ENCODE measurements around the gene IMMP2L. TPM values are rescaled to one million over a fixed set of nuclear protein-coding genes. Genes with fewer than 3 reads are reported as not detected.

IMMP2L gene
- total and polyA plus RNA-seq, 4 donors, result 7.3 to 21.1 (median 12.4) TPM

- TF ChIP-seq, protein P1, sequence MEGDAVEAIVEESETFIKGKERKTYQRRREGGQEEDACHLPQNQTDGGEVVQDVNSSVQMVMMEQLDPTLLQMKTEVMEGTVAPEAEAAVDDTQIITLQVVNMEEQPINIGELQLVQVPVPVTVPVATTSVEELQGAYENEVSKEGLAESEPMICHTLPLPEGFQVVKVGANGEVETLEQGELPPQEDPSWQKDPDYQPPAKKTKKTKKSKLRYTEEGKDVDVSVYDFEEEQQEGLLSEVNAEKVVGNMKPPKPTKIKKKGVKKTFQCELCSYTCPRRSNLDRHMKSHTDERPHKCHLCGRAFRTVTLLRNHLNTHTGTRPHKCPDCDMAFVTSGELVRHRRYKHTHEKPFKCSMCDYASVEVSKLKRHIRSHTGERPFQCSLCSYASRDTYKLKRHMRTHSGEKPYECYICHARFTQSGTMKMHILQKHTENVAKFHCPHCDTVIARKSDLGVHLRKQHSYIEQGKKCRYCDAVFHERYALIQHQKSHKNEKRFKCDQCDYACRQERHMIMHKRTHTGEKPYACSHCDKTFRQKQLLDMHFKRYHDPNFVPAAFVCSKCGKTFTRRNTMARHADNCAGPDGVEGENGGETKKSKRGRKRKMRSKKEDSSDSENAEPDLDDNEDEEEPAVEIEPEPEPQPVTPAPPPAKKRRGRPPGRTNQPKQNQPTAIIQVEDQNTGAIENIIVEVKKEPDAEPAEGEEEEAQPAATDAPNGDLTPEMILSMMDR (IDR thresholded peaks at IDR 0.05; ENCODE audit: low read depth, low read length, missing input control), result no peak
These were observed 33.5 kb upstream of the IMMP2L start (continued) for GRCh38 chr7:111595780-111596179.

GRCh38 chr7:111594602-111595001, 32.3 kb upstream of the IMMP2L start:
- no peaks in the 10 kb centered on the region for H3K9me3 ChIP-seq (ENCODE audit: control insufficient read depth in 4 of 4, low read length in 3 of 4)
- 65% methylated on average over 2 of the region's 2 CpGs for WGBS
- DNase-seq (ENCODE audit: low spot score), result no peak
- no peaks in the 10 kb centered on the region for H3K36me3 ChIP-seq (ENCODE audit: control insufficient read depth in 4 of 4, insufficient read depth in 3 of 4, low read depth in 1 of 4, low read length in 3 of 4)
- TF ChIP-seq FOXA1 (IDR thresholded peaks at IDR 0.05), result no peak
- no peak for TF ChIP-seq HNF4G (IDR thresholded peaks at IDR 0.05)
- TF ChIP-seq, protein P1 (IDR thresholded peaks at IDR 0.05; ENCODE audit: low read depth, low read length, missing input control), result no peak
- no peak for TF ChIP-seq MAX (IDR thresholded peaks at IDR 0.05)
- no peak for TF ChIP-seq GABPA (IDR thresholded peaks at IDR 0.05 in 1 of 2, conservative IDR thresholded peaks at IDR 0.05 in 1 of 2)
- no peak for TF ChIP-seq NR2F2 (IDR thresholded peaks at IDR 0.05)
- TF ChIP-seq, protein P2, sequence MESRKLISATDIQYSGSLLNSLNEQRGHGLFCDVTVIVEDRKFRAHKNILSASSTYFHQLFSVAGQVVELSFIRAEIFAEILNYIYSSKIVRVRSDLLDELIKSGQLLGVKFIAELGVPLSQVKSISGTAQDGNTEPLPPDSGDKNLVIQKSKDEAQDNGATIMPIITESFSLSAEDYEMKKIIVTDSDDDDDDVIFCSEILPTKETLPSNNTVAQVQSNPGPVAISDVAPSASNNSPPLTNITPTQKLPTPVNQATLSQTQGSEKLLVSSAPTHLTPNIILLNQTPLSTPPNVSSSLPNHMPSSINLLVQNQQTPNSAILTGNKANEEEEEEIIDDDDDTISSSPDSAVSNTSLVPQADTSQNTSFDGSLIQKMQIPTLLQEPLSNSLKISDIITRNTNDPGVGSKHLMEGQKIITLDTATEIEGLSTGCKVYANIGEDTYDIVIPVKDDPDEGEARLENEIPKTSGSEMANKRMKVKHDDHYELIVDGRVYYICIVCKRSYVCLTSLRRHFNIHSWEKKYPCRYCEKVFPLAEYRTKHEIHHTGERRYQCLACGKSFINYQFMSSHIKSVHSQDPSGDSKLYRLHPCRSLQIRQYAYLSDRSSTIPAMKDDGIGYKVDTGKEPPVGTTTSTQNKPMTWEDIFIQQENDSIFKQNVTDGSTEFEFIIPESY (IDR thresholded peaks at IDR 0.05), result no peak
- TF ChIP-seq YY1 (IDR thresholded peaks at IDR 0.05), result no peak
- TF ChIP-seq HNF4A (conservative IDR thresholded peaks at IDR 0.05), result no peak
- TF ChIP-seq, protein P3, sequence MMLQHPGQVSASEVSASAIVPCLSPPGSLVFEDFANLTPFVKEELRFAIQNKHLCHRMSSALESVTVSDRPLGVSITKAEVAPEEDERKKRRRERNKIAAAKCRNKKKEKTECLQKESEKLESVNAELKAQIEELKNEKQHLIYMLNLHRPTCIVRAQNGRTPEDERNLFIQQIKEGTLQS (IDR thresholded peaks at IDR 0.05), result no peak
- no peak for TF ChIP-seq RAD21 (IDR thresholded peaks at IDR 0.05)
- TF ChIP-seq JUND (IDR thresholded peaks at IDR 0.05), result no peak
- no peak for TF ChIP-seq SP1 (IDR thresholded peaks at IDR 0.05)
- no peak overlapping the region for H3K4me3 ChIP-seq (ENCODE audit: low read depth in 1 of 3, low read length in 3 of 3)
- H3K27me3 ChIP-seq (ENCODE audit: control insufficient read depth in 4 of 4, insufficient read depth in 4 of 4, low read length in 3 of 4), result no peaks in the 10 kb centered on the region
- H3K9ac ChIP-seq (ENCODE audit: low read depth in 1 of 2, low read length in 2 of 2), result no peak overlapping the region
- H3K27ac ChIP-seq (ENCODE audit: low read depth in 1 of 2, low read length in 2 of 2), result no peak overlapping the region
- H3K4me1 ChIP-seq (ENCODE audit: control insufficient read depth in 4 of 4, insufficient read depth in 4 of 4, low read length in 3 of 4), result no peaks in the 10 kb centered on the region

DNA sequence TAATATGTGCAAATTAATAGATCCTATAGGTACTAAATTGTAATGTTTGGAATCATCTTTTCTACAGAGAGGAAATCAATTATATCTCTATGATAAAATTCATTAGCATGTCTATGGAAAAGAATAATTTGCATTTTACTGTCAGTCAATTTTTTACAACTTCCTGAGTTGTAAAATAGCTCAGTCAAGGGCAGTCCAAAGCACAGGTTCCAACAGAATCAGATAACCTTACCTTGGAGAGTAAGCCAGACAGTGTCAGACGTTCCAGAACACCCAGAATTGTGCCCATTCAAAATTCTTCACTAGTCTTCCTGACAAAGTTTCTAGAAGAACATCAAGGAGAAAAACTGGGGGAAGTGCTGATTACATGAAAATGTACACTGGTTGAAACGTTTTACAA, 31.1 kb upstream of the IMMP2L start:
- DNase-seq (ENCODE audit: low spot score), result no peak
- no peak for TF ChIP-seq HNF4A (conservative IDR thresholded peaks at IDR 0.05)
- TF ChIP-seq, protein P2 (IDR thresholded peaks at IDR 0.05), result no peak
- no peak for TF ChIP-seq EGR1 (IDR thresholded peaks at IDR 0.05; ENCODE audit: low read depth in 2 of 2)
- no peak for TF ChIP-seq TAF1 (conservative IDR thresholded peaks at IDR 0.05)
- TF ChIP-seq RXRA (IDR thresholded peaks at IDR 0.05), result no peak
- TF ChIP-seq GABPA (IDR thresholded peaks at IDR 0.05 in 1 of 2, conservative IDR thresholded peaks at IDR 0.05 in 1 of 2), result no peak
- TF ChIP-seq, protein P3 (IDR thresholded peaks at IDR 0.05), result no peak
- TF ChIP-seq FOXA2 (IDR thresholded peaks at IDR 0.05), result no peak
- no peak for TF ChIP-seq MAX (IDR thresholded peaks at IDR 0.05)
- TF ChIP-seq, protein P1 (IDR thresholded peaks at IDR 0.05; ENCODE audit: low read depth, low read length, missing input control), result no peak
- no peak for TF ChIP-seq FOXA1 (IDR thresholded peaks at IDR 0.05)
- no peak for TF ChIP-seq SP1 (IDR thresholded peaks at IDR 0.05)
- TF ChIP-seq JUND (IDR thresholded peaks at IDR 0.05), result no peak
- no peak for TF ChIP-seq RAD21 (IDR thresholded peaks at IDR 0.05)

More for the DNA sequence above, 31.1 kb upstream of the IMMP2L start:
- Histone ChIP-seq H3K36me3 (ENCODE audit: control insufficient read depth in 4 of 4, insufficient read depth in 3 of 4, low read depth in 1 of 4, low read length in 3 of 4) (no peaks in the 10 kb centered on the region), H3K4me1 (ENCODE audit: control insufficient read depth in 4 of 4, insufficient read depth in 4 of 4, low read length in 3 of 4) (no peaks in the 10 kb centered on the region), H3K9ac (ENCODE audit: low read depth in 1 of 2, low read length in 2 of 2) (no peak overlapping the region), H3K27ac (ENCODE audit: low read depth in 1 of 2, low read length in 2 of 2) (no peak overlapping the region), H3K27me3 (ENCODE audit: control insufficient read depth in 4 of 4, insufficient read depth in 4 of 4, low read length in 3 of 4) (no peaks in the 10 kb centered on the region), H3K9me3 (ENCODE audit: control insufficient read depth in 4 of 4, low read length in 3 of 4) (no peaks in the 10 kb centered on the region), H3K4me3 (ENCODE audit: low read depth in 1 of 3, low read length in 3 of 3) (no peak overlapping the region)
- 30% methylated on average over 2 of the region's 2 CpGs for WGBS

Data from liver (tissue), 9 donors.